ENCODE measurements around the gene MMP1. TPM values are rescaled to one million over a fixed set of nuclear protein-coding genes. Genes with fewer than 3 reads are reported as not detected.

MMP1 gene
- total RNA-seq, 1 experiment from 2014 or later, result 0.15 TPM

DNA sequence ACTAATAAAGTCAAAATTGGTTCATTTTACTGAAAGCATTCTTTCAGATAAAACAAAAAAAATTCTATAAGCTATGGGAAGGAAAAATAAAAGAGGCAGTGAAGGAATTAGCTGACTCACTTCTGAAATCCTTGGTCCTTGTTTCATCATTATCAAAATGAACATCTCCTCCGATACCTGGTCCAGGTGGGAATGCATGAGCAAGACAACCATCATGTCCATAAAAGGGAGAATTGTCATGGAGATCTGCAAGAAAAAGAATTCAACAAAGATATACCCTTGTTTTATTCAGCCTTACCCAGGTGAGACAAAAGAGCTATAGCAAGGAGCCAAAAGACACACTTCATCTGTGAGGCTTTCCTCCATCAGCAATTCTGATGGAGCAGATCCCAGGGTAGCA lies 44.7 kb downstream of the MMP1 start:
- H3K4me1 ChIP-seq (ENCODE audit: control insufficient read depth, insufficient read depth, low read length), result no peaks in the 10 kb centered on the region
- H3K4me3 ChIP-seq (ENCODE audit: low read depth in 2 of 2, low read length in 2 of 2), result no peak overlapping the region
- H3K27ac ChIP-seq (ENCODE audit: low read length), result no peak overlapping the region
- BruUV-seq (replicated peaks), result no TSS peak
- in situ Hi-C loops (cut with HindIII; ENCODE audit: low pct_unique_long_range_greater_than_20kb, low sequenced_read_pairs), result no loop called here
- no peak for DNase-seq (ENCODE audit: low read depth, low spot score)
- intact Hi-C loops (cut with micrococcal nuclease; ENCODE audit: unreplicated experiment), result no loop called here
- TF ChIP-seq POLR2AphosphoS5 (IDR thresholded peaks at IDR 0.05; ENCODE audit: low read depth, low read length) (no peak), TCF7L2 (IDR thresholded peaks at IDR 0.05; ENCODE audit: low read depth, low read length) (no peak), REST (IDR thresholded peaks at IDR 0.05; ENCODE audit: insufficient read depth in 1 of 2, low read depth in 2 of 2, low read length in 1 of 2) (no peak), CTCF (IDR thresholded peaks at IDR 0.05) (no peak), SIN3A (IDR thresholded peaks at IDR 0.05; ENCODE audit: borderline replicate concordance, insufficient read depth, low read depth, low read length) (no peak)
- ChIA-PET CTCF (interaction anchor here (0.8 kb wide), 1 partner anchor 71 kb away, joined by 3 read pairs; no protein-coding TSS in a partner anchor), POLR2A (no interaction called here)
- H3K36me3 ChIP-seq (ENCODE audit: control insufficient read depth, insufficient read depth, low read length), result no peaks in the 10 kb centered on the region
- no peak for ATAC-seq
- H3K9me3 ChIP-seq (ENCODE audit: control insufficient read depth, insufficient read depth, low read depth, low read length), result no peaks in the 10 kb centered on the region
- H3K27me3 ChIP-seq (ENCODE audit: control insufficient read depth, insufficient read depth, low read length), result peaks cover 11% of the 10 kb centered on the region

GRCh38 chr11:102751673-102752072 lies 46.3 kb downstream of the MMP1 start:
- intact Hi-C loops (cut with micrococcal nuclease; ENCODE audit: unreplicated experiment) (no loop called here), in situ Hi-C loops (cut with HindIII; ENCODE audit: low pct_unique_long_range_greater_than_20kb, low sequenced_read_pairs) (no loop called here)
- CTCF ChIA-PET, result no interaction called here
- BruUV-seq (replicated peaks), result no TSS peak
- ATAC-seq (no peak), DNase-seq (ENCODE audit: low read depth, low spot score) (no peak)
- no peaks in the 10 kb centered on the region for H3K36me3 ChIP-seq (ENCODE audit: control insufficient read depth, insufficient read depth, low read length)
- no peaks in the 10 kb centered on the region; the same call in 1 of the 2 replicates for H3K9me3 ChIP-seq (ENCODE audit: control insufficient read depth, insufficient read depth, low read depth, low read length)
- POLR2A ChIA-PET, result no interaction called here
- H3K27me3 ChIP-seq (ENCODE audit: control insufficient read depth, insufficient read depth, low read length), result peaks cover 11% of the 10 kb centered on the region
- TF ChIP-seq CTCF (IDR thresholded peaks at IDR 0.05), result no peak
- H3K4me1 ChIP-seq (ENCODE audit: control insufficient read depth, insufficient read depth, low read length), result no peaks in the 10 kb centered on the region
- H3K4me3 ChIP-seq (ENCODE audit: low read depth in 2 of 2, low read length in 2 of 2), result no peak overlapping the region
- no peak overlapping the region for H3K27ac ChIP-seq (ENCODE audit: low read length)

All from Panc1 (cell line).